ENCODE data around the gene CNDP1.

Gene CNDP1

GRCh38 chr18:74635224-74635975 lies 101.1 kb downstream of the CNDP1 start:
- no peak for DNase-seq (ENCODE audit: low read depth in 1 of 2, low spot score in 1 of 2)
- no peak for TF ChIP-seq JUND (IDR thresholded peaks at IDR 0.05; ENCODE audit: low read depth)
- in situ Hi-C loops (cut with HindIII; ENCODE audit: low pct_unique_long_range_greater_than_20kb, low sequenced_read_pairs): no loop called here
